ENCODE data around the gene ABCG4.
"Not testable (repeated sequence)": the region's sequence is repeated elsewhere in the genome, so short reads cannot be mapped to it uniquely, and the experiment has no call there.

The ABCG4 gene

DNA sequence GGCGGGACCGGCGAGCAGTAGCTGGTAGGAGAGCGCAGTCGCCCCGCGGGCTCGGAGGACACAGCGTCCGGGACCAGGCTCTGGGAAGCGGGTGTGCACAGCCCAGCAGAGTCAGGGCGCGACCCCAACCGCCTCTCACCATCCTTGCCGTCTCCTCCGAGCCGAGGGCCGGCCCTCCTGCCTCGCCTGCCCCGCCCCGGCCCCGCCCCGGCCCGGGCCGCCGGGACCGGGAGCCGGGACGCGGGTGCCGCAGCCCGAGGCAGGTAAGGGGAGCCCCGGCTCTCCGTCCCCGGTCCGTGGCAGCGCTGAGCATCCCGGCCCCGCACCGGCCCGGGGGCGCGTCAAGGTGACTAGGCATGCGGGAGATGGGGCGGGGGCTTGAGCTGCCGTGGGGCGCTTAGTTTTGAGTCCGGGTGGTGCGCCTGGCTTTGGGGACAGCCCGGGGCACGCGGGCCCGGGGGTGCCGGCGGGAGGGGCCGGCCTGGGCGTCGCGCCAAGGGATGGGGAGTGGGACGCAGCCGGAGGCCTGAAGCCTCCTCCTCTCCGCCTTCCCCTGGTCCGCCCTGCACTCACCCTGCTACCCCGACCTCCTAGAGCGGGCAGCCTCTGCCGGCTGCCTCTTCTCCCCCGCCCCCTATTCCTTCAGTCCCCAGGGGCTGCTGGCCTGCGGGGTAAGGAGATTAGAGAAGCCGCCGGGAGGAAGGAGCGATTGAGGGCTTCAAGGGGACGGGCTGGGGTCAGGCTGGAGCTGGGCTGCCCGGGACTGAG is at the start of gene ABCG4:
Gene ABCG4 (plus strand): TSS at position 35 of the 768 bp plus-strand sequence. CDS start 914 bp downstream, outside the sequence.
- no peak for DNase-seq (ENCODE audit: low spot score)

DNA sequence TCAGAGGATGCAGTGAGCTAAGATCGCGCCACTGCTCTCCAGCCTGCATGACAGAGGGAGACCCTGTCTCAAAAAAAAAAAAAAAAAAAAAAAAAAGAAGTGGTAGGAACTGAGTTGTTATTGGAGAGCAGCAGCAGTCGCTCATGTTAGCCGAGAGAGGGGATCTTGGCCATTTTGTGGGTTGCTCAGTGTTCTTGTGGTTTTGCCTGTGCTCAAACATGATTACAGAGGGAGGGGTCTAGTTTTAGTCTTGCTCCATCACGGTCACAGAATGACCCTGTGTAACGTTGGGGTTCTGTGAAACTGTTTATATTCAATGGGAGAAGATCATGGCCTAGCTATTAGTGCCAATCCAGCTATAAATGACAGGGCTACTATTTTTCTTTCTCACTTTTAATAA is 49.1 kb upstream of the ABCG4 start:
- no peak for DNase-seq (ENCODE audit: low spot score)

DNA sequence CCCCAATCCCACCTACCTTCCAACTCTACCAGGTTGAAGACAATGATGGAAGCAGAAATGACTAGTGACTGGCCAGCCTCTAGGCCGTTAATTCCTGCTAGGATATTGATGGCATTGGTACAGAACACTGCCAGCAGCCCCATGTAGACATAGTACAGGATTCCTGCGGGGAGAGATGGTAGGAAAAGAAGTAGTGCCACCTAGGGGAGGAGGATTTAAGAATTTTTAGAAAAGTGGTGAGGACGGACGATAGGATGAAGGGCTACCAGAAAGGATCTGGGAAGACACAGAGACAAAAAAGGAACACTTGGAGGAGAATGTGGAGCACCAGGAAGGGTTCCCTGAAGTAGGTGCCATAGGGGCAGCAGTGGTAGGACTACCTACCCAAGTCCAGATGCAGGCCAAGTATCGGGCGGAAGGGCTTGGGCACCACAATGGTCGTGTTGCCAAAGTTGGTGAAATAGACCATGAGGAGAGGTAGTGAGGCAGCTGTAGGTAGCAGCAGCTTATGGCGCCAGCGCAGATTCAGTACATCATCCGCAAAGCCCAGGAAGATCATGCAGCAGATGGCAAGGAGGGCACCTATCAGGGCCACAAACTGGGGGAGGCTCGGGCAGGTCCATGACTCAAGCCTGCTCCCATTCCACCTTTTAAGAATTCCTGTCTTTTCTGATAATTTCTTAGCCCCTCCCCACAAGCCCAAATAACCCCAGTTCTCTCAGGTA is 48.4 kb upstream of the ABCG4 start:
- DNase-seq (ENCODE audit: low spot score) = no peak

DNA sequence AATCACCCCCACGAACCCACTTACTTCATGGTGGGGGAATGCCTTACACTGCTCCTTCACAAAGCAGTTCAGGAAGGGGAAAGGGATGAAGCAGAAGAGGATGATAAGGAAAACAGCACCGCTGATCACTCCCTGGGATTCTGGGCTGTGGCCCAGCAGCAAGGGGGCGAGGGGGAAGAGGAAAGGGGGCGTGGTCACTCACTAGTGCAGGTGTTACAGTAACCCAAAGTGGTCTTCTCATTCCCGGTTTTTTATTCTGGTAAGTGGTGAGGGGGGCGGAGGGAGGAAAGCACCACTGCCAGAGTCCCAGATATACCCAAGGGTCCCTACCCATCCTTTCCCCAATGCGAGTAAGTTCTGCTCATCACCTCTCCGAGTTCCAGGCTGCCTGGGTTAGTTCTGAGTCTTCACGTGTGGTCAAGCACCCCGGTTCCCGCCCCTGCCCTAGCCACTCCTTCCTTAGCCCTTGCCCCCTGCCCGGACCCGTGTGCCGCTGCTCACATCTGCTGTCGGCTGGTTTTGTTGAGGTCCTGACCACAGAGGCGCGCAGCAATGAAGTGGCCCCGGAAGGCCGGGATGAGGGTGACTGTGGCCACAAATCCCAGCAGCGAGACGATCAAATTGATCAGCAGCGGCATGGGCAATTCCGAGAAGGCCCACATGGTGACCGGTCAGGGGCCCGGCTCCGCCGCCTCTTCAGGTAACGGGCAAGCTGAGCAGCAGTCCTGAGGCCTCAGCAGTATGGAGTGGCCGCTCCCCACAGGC is 47.7 kb upstream of the ABCG4 start:
- DNase-seq (ENCODE audit: low spot score) = no peak

DNA sequence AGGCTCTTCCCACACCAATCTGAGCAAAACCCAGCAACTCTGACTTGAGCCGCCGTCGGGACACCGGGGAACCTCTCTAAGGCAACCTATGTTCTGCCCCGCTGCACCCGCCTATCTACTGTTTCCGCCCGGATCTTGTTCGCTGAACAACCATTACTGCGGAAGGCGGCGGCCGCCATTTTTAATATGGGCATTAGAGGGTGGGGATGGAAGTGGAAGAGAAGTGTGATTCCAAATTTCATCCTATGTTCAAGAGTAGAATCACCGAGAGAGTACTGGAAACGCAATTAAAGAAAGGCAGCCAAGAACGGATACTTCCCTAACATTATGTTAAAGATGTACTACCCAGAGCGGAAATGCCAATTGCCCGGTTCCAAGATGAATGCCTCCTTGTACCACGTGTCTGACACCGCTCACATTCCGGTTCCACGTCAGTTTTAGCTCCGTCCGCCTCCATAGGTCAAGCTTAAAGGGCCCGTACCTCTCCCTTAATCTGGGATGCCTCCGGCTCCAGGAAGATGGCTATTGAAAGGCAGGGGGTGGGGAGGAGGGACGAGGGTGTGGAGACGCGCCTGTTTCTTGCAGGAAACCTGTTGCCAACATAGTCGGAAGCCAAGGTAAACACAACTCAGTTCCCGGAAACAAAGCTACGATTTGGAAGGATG is 47.0 kb upstream of the ABCG4 start, which contains the start of gene DPAGT1:
Gene DPAGT1 (minus strand): TSS at position 95 of the 665 bp plus-strand sequence. CDS start 198 bp downstream, outside the sequence.
- peak; percentile 84 for DNase-seq (ENCODE audit: low spot score)

DNA sequence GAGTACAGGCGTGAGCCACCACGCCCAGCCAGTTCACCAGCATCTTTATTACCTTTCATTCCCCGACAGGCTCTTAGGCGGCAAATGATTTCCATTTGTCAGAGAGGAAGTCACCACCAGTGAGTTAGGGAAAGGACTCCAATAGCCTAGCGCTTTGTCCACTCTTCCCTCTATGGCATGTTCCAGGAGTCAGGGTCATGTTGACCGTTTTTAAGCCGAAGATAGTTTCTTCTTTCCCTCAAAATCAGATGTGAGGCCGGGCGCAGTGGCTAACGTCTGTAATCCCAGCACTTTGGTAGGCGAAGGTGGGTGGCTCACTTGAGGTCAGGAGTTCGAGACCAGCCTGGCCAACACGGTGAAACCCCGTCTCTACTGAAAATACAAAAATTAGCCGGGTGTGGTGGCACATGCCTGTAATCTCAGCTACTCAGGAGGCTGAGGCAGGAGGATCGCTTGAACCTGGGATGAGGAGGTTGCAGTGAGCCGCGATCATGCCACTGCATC is 45.6 kb upstream of the ABCG4 start:
- not testable (repeated sequence) for DNase-seq (ENCODE audit: low spot score)

DNA sequence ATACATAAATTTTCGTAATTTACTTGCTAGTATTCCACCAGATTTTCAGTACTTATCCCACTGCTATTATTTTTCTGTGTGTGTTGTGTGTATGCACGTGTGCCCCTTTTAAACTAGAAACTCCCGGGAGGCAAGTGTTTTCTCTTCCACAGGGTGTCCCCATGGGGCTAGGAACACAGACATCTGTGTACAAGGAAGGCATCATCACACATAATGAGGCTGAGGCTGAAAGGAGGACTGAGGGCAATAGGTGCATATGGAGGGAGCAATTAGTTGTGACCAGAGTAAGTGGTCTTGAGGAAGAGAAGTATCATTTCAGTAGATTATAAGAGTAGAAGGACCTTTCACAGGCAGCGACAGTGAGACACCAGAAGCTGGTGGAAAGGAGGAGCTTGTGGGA is 45.1 kb upstream of the ABCG4 start:
- DNase-seq (ENCODE audit: low spot score) = no peak

DNA sequence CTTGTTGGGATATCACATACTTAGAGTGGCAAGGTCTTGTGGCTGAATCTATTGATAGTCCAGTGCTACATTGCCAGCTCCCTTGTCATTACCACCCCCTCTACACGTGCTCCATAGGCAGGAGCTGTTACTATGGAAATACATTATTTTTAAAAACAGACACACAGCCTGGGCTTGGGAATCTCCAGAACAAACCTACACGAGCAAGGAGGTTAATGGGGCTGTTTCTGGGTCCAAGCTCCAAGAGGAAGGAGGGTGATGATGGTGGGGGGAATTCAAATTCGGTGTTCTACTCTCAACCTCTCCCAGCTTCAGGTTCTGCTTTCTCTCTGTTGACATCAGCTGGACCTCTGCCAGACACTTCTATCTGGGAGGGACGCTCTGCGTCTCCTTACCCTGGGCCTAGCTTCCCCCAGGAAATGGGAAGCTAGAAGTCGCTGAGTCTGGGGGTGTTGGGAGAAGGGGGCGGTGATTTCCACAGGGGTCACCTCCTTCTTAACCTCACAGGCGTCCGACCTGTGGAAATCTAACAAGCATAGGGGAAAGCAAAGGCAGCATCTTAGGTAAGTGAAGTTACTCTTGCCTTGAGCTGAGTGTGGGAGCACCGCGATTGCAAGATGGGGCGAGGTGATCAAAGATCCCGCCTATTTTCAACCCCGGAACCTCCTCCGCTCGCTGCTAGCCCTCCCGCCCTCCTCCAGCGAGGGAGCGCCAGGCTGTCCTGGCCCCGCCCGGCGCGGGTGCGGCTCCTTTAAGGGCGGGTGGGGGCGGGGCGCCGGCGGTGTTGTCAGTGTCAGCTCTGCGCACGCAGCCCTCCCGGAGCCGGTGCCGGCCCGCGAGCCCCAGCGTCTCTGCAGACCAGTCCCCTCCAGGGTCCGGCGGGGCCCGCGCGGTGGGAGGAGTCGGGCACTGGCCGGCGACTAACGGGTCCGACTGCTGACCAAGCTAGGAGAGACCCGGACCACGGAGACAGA is 42.0 kb upstream of the ABCG4 start, which contains the start of gene C2CD2L:
Gene C2CD2L (plus strand): TSS at position 781 of the 974 bp plus-strand sequence. CDS start 398 bp downstream, outside the sequence.
- DNase-seq (ENCODE audit: low spot score) = peak; percentile 86

DNA sequence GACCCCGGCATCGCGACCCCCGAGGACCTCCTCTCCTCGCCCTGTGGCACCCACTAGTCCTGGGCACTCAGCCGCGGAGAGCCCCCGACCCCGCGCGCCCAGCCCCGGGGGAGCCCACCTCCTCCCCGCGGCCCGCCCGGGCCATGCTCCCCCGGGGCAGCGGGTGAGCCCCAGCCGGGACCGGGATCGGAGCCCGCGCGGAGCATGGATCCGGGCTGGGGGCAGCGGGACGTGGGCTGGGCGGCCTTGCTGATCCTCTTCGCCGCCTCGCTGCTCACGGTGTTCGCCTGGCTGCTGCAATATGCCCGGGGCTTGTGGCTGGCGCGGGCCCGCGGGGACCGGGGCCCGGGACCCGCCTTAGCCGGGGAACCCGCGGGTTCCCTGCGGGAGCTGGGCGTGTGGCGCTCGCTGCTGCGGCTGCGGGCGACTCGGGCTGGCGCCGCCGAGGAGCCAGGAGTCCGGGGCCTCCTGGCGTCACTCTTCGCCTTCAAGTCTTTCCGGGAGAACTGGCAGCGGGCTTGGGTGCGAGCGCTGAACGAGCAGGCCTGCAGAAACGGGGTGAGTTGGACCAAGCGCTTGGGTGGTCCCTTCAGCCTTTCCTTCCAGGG is 41.2 kb upstream of the ABCG4 start:
- DNase-seq (ENCODE audit: low spot score) = no peak

DNA sequence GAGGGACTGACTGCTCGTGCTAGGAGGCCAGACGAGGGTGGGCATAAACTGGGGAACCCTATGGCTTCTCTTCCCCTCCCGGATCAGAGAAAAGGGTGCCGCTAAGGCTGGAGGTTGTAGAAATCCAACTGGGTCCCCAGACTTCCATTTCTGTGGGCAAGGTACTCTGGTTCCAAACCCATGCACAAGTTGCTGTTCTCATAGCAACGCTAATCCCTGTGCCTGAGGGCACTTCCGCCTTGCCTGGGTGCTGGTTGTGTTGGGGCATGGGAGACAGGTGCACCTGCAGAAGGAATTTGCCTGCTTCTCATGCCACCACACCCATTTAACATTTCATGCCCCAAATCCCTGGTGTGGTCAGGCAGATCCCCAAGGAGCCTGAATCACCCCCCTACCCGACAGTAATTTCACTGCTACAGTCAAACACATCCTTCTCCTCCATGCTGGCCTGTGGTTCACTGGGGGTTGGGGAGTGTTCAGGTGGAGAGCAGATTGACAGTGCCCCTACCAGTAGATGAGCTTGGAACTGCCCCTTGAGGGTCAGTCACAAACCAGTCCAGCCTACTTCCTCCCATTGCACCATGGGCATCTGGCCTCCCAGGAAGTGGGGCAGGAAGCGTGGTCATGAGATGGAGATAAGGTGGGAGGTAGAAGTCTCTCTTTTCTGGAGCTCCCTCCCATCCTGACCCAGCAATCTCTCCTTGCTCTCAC is 40.6 kb upstream of the ABCG4 start:
- DNase-seq (ENCODE audit: low spot score) = no peak

DNA sequence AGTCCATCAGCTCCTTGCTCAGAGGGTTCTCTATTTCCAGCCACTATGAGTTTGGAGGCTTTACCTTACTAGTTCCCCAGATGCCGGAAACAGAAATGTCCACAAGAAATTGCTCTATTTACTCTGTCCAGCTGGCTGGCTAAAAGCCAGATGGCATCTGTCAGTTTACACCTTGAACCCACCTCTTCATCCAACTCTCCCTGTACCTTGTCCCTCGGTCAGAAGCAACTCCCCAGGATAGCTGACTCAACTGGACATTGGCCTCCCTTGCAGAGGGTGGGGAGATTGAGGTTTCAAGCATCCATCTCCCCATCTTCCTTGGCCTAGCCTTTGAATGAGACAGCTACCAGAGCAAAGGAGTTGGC is 40.0 kb upstream of the ABCG4 start:
- no peak for DNase-seq (ENCODE audit: low spot score)

DNA sequence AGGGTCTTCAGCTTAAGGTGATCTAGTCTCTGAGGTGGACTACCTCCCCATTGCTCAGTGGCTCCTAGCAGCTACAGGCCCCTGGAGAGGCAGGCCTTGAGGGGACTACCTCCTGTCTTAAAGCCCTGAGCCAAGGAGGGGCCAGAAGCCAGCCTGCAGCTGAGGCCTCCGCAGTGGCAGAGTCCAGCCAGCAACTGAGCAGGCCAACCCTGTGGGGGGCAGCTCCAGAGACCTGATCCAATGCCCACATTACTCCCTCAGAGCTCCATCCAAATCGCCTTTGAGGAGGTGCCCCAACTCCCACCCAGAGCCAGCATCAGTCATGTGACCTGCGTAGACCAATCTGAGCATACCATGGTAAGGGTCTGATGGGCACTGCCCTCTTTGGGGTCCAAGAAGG is 39.0 kb upstream of the ABCG4 start:
- DNase-seq (ENCODE audit: low spot score) = no peak

DNA sequence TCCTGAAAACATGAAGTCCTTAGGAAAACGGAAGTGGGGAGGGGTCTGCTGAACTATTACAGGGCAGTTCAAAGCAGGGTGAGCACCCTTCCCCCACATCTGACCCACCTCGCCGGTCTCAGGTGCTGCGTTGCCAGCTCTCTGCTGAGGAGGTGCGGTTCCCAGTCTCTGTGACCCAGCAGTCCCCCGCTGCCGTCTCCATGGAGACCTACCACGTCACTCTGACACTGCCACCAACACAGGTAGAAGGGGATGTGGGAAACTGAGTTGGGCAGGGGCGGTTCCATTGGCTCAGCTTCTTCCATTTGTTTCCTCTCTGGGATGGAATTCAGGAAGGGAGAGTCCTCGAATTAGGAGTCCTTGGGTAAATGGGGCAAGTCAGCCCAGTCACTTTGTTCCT is 38.4 kb upstream of the ABCG4 start:
- no peak for DNase-seq (ENCODE audit: low spot score)

DNA sequence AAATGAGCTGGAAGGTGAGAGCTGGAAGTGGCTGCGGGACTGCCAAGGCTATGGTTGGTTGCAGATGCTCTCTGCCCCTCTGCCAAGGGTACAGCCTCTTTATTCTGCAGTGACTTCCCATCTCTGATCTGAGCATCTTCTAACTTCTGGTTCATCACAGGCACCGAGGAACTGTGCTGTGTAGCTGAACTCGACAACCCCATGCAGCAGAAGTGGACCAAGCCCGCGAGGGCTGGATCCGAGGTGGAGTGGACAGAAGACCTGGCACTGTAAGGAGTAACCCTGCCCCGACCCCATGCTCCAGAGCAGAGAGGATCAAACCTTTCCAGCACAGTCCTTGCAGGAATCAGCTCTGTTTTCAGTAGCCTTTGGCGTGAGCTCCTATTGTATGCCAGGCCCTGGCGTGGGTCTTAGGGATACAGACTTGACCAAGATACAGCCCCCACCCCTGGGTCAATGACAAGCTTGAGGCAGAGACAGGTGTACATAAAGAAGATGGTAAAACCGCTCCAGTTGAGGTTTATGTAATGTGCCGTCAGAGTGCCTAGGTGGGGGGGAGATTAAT is 37.4 kb upstream of the ABCG4 start:
- no peak for DNase-seq (ENCODE audit: low spot score)

DNA sequence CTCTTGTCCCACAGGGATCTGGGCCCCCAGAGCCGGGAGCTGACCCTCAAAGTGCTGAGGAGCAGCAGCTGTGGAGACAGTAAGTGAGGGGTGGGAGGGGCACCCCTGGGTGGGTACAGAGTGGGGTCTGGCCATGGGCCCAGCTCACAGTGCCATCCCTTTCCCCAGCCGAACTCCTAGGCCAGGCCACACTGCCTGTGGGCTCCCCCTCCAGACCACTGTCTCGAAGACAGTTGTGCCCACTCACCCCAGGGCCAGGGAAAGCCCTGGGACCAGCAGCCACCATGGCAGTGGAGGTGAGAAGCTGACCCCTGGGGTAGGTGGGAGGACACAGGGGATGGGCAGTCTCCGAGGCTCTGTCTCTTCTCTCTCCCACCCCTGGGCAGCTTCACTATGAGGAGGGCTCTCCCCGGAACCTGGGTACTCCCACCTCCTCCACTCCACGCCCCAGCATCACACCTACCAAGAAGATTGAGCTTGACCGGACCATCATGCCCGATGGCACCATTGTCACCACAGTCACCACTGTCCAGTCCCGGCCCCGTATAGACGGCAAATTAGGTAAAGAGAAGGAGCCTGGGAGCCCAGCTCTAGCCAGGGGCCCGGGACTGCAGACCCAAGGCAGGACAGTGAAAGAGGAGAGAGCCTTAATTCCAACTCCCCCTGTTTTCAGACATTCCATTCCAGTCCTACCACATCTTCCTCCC is 36.4 kb upstream of the ABCG4 start:
- DNase-seq (ENCODE audit: low spot score) = no peak

DNA sequence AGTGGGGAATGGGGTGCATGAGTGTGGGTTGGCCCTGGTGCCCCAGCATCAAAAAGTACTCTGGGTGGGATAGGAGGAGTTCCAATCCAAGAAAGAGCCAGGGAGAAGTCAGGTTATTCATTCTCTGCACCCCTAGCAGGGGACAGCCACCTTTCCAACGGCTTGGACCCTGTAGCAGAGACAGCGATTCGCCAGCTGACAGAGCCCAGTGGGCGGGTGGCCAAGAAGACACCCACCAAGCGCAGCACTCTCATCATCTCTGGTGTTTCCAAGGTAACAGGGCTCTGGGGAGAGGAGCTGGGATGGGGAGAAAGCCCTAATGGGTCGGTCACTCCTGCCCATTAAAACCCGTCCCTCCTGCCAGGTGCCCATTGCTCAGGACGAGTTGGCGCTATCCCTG is 35.1 kb upstream of the ABCG4 start:
- DNase-seq (ENCODE audit: low spot score) = no peak

DNA sequence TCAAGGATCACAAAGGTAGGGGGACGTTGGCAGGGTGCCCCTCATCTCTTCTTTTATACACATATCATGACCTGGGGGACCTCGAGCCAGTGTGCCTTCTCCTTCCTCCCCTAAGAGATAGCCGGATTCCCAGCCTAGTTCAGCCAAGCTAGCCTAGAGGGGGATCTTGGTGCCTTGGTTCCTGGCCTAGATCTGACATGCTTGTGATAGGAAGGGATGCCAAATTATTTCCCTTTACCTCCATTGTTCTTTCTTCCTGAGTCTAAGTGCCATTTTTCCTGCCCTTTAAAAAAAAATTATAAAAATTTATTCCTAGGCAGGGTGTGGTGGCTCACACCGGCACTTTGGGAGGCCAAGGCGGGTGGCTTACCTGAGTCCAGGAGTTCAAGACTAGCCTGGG is 34.5 kb upstream of the ABCG4 start:
- no peak for DNase-seq (ENCODE audit: low spot score)

DNA sequence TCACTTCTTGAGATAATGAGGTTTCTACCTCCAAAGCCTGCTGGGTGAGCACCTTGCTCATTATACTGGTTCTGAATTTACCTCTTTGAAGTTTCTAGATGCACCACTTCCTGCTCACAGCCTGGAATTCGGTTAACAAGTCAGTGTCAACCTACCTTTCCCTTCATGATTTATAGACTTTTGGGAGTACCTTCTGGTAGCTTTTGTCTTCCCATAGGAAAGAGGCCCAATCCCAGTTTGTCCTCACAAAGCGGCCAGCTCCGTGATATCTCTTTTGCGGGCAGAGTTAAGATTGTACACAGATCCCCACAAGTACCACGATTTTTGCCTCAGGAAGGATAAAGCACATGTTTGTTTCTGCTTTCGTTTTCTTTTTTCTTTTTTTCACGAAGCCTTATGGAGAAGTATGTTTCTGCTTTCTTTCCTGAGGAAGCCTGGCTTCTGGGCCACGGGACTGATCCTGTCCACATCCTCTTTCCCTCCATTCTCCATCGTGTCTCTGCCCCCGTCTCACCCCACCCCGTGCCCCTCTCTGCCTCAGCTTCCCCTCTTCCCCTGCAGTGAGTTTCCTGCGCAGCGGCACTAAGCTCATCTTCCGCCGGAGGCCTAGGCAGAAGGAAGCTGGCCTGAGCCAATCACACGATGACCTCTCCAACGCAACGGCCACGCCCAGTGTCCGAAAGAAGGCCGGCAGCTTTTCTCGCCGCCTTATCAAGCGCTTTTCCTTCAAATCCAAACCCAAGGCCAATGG is 33.2 kb upstream of the ABCG4 start:
- no peak for DNase-seq (ENCODE audit: low spot score)

Measured in COLO829 (cell line).